ENCODE data around the gene SLC22A15.

SLC22A15 gene

DNA sequence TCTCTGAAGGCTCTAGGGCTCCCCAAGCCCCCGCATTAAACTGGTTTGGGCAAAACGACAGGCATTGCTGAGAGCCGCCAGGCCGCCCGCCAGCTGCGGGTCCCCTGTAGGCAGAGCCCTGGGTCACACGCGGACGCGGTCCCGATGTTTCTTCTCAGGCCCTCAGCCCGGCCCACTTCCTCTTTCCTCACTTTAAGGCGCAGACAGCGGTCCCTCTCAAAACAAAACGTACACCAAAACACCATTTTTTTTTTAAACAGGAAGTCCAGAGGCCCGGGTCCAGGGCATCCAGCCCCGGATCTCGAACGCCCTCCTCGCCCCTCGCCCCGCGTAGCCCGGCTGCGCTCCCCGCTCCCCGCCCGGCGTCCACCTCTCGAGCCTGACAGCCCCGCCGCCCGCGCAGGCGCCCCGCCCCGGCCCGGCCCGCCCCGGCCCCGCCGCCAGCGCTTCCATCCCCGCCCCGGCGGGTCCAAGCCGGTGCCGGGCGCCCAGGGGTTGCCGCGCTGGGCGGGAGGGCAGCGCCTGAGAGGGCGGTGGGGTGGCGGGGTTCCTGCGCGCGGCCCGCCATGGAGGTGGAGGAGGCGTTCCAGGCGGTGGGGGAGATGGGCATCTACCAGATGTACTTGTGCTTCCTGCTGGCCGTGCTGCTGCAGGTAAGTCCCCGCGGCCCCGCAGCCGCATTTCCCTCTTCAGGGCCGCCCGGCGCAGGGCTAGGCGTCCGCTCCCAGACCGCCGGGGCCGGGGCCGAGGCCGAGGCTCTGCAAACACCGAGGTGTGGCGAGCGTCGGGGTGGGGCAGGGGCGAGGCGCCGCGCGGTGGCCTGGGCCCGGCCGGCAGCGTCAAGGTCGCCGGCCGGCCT is at the start of gene SLC22A15:
Gene SLC22A15 (plus strand): TSS at position 452 of the 859 bp plus-strand sequence. CDS start 115 bp downstream, at position 567.
- H3K4me3 ChIP-seq (ENCODE audit: low read depth, low read length) = peak within 1 kb of the TSS; percentile 56
- POLR2A ChIA-PET = no interaction called here

DNA sequence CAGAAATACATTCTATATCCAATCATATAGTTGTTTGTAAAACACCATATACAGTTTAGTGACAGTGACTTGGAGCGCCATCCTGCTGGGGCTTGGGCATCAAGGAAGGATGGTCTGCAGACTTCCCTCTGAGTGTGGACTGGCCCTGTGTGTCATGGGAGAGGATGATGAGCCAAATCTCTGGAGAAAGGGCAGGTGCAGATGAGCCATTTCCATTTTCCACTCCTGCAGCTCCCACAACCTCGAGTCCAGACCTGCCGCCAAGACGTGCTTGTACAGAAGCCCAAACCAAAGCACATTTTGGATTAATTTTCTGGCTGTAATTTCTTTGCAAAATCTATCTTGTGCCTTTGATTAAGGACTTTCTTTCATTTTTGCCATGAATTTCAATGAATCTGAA is 48.3 kb upstream of the SLC22A15 start:
- CTCF ChIA-PET = no interaction called here
- TF ChIP-seq, protein P1, sequence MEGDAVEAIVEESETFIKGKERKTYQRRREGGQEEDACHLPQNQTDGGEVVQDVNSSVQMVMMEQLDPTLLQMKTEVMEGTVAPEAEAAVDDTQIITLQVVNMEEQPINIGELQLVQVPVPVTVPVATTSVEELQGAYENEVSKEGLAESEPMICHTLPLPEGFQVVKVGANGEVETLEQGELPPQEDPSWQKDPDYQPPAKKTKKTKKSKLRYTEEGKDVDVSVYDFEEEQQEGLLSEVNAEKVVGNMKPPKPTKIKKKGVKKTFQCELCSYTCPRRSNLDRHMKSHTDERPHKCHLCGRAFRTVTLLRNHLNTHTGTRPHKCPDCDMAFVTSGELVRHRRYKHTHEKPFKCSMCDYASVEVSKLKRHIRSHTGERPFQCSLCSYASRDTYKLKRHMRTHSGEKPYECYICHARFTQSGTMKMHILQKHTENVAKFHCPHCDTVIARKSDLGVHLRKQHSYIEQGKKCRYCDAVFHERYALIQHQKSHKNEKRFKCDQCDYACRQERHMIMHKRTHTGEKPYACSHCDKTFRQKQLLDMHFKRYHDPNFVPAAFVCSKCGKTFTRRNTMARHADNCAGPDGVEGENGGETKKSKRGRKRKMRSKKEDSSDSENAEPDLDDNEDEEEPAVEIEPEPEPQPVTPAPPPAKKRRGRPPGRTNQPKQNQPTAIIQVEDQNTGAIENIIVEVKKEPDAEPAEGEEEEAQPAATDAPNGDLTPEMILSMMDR (IDR thresholded peaks at IDR 0.05; ENCODE audit: insufficient read depth, low read length, missing control alignments) = no peak
- DNase-seq (ENCODE audit: low read depth, low spot score) = no peak
- POLR2A ChIA-PET = no interaction called here
- H3K4me3 ChIP-seq (ENCODE audit: low read depth, low read length) = no peak overlapping the region

More for the DNA sequence above, at the start of gene SLC22A15:
- DNase-seq (ENCODE audit: low read depth, low spot score) = no peak
- CTCF ChIA-PET = no interaction called here
- TF ChIP-seq, protein P1 (IDR thresholded peaks at IDR 0.05; ENCODE audit: insufficient read depth, low read length, missing control alignments) = no peak

DNA sequence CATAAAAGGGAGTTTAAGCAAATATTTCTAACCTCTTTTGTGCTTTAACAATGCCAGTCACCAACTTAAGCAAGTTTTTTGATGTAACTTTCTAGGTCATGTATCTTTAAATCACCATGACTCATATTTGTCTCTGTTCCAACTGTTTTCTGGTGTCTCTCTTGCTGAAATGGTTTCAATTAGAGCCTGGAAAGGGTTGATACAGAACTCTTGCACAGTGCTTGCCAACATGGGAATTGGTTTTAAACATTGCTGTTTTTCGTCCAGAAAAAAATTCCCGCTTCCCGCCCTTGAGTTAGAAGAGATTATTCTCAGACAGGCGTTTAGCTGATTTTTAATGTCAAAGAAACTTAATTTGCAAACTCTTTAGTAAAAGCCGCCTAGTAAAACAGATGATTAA is 46.4 kb upstream of the SLC22A15 start:
- ChIA-PET CTCF (no interaction called here), POLR2A (no interaction called here)
- peak; percentile 5 for DNase-seq (ENCODE audit: low read depth, low spot score)
- TF ChIP-seq, protein P1 (IDR thresholded peaks at IDR 0.05; ENCODE audit: insufficient read depth, low read length, missing control alignments) = no peak
- no peak overlapping the region for H3K4me3 ChIP-seq (ENCODE audit: low read depth, low read length)

DNA sequence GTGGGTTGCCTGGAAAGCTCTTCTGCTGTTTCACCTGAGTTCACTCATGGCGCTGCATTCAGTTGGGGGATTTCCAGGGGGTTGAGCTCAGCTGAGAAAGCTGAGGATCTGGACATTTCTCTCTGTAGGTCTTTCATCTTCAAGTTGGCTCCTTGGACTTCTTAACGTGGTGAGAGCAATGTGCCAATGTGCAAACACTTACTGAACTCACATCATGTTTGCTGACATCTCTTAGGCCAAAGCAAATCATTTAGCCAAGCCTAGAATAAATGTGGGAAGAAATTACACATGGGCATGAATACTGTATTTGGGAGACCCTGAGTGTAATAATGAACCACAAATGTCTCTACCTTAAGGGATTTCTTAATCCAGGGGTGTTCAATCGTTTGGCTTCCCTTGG is 42.7 kb upstream of the SLC22A15 start:
- ChIA-PET POLR2A (no interaction called here), CTCF (no interaction called here)
- H3K4me3 ChIP-seq (ENCODE audit: low read depth, low read length) = no peak overlapping the region
- TF ChIP-seq, protein P1 (IDR thresholded peaks at IDR 0.05; ENCODE audit: insufficient read depth, low read length, missing control alignments) = no peak
- no peak for DNase-seq (ENCODE audit: low read depth, low spot score)

DNA sequence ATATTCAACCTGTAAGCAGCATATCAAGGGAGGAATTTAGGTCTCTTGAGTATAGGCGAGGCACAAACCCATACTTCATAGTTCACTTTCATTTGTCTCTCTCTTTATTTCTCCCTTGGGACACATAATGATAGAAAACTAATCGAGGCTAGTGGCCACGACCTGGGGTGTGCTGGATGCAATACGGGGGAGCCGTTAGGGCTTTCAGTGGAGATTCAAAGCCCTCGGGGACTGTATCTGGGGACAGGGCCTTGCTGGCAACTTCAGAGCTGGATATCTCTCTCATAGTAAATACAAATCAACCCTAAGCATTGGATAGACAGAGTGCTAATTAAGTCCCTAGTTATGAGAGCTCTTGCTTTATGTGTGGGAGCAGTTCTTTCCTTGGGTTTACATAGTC is 36.9 kb upstream of the SLC22A15 start:
- TF ChIP-seq, protein P1 (IDR thresholded peaks at IDR 0.05; ENCODE audit: insufficient read depth, low read length, missing control alignments) = no peak
- POLR2A ChIA-PET = no interaction called here
- CTCF ChIA-PET = no interaction called here
- no peak for DNase-seq (ENCODE audit: low read depth, low spot score)
- no peak overlapping the region for H3K4me3 ChIP-seq (ENCODE audit: low read depth, low read length)

DNA sequence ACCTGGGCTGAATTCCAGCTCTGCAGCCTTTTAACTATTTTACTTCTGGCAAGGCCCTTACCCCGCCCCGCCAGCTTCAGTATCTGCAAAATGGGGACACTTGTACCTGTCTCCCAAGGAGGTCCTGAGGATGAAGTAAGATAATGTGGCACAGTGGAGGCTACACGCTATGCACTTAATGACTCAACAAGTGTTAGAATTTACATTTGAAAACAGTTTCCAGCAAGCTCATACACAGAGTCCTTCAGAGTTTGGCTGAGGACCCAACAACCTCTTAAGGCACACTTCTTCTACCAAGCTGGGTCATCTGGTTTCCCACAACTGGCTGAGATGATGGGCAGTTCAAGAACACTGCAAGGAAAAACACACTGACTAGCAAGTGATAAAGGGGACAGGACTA is 30.2 kb upstream of the SLC22A15 start:
- ChIA-PET POLR2A (no interaction called here), CTCF (no interaction called here)
- TF ChIP-seq, protein P1 (IDR thresholded peaks at IDR 0.05; ENCODE audit: insufficient read depth, low read length, missing control alignments) = no peak
- no peak overlapping the region for H3K4me3 ChIP-seq (ENCODE audit: low read depth, low read length)
- no peak for DNase-seq (ENCODE audit: low read depth, low spot score)

Measured in AG04449 (cell line).